ENCODE data around the gene LMBR1.

DNA sequence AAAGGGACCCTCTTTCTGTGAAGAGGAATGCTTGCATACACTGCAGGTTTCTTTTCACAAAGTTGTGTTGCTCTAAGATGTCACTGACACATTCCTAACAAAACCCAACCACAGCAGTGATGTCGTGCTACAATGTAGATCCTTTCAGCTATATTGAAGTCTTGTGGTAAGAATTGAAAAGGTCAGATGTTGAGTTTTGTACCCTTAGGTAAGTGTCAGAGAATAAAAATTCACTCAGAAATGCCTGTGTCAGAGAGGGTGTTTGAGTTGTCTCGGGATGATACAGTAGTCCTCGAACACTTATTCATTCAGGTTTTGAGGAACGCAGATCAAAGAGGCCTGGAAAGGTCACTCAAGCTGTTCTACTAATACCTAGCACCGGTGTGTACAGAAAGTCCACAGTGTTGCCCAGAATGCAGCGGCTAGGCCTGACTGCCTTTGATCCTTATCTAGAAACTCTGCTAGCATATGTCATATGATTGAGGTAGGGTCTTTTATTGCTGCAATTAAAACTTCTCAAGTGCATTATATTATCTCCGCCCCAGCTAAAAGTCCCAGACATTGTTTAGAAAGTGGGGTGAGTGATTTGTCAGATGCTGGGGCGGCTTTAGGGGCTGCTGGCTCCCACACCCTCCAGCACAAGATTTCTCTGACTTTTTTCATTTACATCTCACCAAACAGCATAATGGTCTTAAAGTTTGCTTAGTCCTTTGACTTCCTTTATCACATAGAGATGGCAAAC is 226.4 kb downstream of the LMBR1 start:
- TF ChIP-seq CTCF (IDR thresholded peaks at IDR 0.05; ENCODE audit: poor library complexity, severe bottlenecking), result no peak
- no peak for TF ChIP-seq EZH2 (IDR thresholded peaks at IDR 0.05; ENCODE audit: borderline replicate concordance, insufficient read depth, low read length, poor library complexity, severe bottlenecking)
